ENCODE data around the gene NTM.
"Not testable (repeated sequence)": the region's sequence is repeated elsewhere in the genome, so short reads cannot be mapped to it uniquely, and the experiment has no call there.

NTM gene

DNA sequence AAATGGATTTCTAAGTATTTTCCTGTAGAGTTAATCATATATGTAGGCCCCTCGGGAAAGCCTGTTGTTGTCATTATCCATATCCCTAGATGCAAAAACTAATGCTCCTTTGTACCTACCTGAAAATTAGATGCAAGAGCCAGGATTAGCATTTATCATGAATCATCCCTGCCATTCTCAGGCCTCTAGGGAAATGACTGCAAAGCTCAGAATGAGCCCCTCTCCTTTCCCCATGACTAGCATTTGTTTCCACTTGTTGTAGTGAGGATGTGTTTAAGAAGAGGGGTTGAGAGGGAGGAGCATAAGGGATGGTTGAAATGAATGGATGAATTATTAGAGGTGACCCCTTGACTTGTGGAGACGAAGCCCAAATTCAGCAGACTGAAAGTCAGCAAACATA is 537.9 kb downstream of the NTM start:
- H3K27me3 ChIP-seq (ENCODE audit: control insufficient read depth, insufficient read depth, low read length): peaks cover 25% of the 10 kb centered on the region
- H3K9me3 ChIP-seq (ENCODE audit: control insufficient read depth, insufficient read depth, low read length): no peaks in the 10 kb centered on the region
- H3K4me1 ChIP-seq (ENCODE audit: control insufficient read depth, insufficient read depth, low read length): peaks cover 2% of the 10 kb centered on the region
- no peak overlapping the region for H3K4me3 ChIP-seq (ENCODE audit: low read depth, low read length)
- no peak overlapping the region for H3K9ac ChIP-seq (ENCODE audit: low read depth, low read length)
- H3K36me3 ChIP-seq (ENCODE audit: control insufficient read depth, insufficient read depth, low read length): no peaks in the 10 kb centered on the region

DNA sequence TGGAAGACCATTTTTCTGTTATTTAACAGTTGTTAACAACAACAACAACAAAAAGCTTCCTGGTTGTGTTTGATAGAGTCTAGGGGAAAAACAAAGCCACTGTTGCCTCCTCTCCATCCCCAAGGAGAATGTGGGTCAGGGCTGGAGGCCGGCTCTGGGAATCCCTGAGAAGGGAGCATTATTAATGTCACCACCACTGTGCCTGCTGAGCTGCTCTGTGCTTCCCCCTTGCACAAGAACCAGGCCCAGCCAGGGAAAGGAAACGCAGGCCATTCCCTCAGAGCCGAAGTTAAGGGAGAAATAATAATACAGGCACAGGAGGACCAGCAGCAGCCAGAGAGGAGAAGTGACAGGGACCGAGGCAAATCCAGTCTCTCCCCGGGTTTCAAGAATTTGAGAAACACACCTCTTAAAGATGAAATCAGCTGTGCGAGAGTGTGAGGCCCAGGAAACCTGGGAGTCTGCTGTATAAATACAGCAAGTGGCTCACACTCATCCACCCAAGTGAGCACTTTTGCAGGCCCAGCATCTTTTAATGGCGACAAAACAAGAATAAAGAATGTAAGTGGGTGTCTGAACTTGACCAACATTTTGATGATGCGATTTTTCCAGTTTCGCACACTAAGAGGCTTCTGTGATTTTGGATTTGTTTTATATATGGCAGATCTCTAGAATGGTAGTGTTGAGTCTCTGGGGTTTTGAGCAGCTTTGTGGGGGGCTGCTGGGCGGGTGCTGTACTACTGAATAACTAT is 539.2 kb downstream of the NTM start:
- H3K36me3 ChIP-seq (ENCODE audit: control insufficient read depth, insufficient read depth, low read length): no peaks in the 10 kb centered on the region
- H3K9me3 ChIP-seq (ENCODE audit: control insufficient read depth, insufficient read depth, low read length): no peaks in the 10 kb centered on the region
- H3K4me3 ChIP-seq (ENCODE audit: low read depth, low read length): no peak overlapping the region
- peaks cover 25% of the 10 kb centered on the region for H3K27me3 ChIP-seq (ENCODE audit: control insufficient read depth, insufficient read depth, low read length)
- H3K4me1 ChIP-seq (ENCODE audit: control insufficient read depth, insufficient read depth, low read length): peaks cover 2% of the 10 kb centered on the region
- no peak overlapping the region for H3K9ac ChIP-seq (ENCODE audit: low read depth, low read length)

DNA sequence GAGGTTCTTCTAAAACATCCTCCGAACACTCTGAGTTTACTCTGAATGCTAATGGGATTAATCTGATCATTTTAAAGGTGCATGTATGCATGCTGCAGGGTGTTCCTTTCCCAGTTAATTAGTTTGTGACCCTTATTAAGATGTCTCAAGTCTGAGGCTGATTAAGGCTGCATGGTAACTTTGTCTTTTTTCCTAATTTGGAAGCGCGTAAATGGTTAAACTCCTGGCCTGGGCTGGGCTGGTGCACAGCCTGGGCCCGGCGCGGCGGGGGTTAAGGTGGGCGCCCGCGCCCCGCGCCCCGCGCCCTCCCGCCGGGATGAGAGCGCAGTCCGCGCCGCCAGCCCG is 539.7 kb downstream of the NTM start:
- H3K9ac ChIP-seq (ENCODE audit: low read depth, low read length): no peak overlapping the region

DNA sequence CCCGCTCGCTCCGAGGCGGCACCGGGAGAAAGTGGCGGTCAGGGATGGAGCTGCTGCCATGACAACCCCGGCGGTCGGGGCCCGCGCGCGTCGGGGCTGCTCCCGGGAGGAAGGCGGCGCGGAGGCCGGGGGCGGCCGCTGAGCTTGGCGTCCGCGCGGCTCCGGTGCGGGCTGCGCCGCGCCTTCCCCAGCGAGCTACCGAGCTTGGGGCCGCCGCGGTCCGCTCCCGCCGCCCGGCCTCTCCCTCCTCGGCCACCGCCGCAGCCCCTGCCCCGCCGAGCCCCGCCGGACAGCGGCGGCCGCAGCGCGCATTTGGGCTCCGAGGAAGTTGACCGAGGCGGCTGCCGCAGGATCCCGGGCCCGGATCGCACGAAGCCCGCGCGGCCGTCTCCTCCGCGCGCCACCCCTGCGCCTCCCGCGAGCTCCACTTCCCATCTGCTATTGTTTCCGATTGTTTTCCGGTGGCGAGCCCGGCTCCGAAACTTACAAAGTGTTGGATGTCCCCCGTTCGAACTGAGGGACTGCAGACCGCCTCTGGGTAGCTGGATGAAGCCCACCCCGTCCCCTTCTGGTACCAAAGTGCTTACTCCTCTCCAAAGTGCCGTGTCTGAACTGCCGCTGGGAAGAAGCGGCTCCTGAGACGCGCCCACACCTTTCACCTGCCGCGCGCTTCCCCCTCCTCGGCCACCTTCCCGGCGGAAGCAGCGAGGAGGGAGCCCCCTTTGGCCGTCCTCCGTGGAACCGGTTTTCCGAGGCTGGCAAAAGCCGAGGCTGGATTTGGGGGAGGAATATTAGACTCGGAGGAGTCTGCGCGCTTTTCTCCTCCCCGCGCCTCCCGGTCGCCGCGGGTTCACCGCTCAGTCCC is 540.3 kb downstream of the NTM start:
- Histone ChIP-seq H3K27me3 (ENCODE audit: control insufficient read depth, insufficient read depth, low read length) (peaks cover 25% of the 10 kb centered on the region), H3K9me3 (ENCODE audit: control insufficient read depth, insufficient read depth, low read length) (no peaks in the 10 kb centered on the region), H3K9ac (ENCODE audit: low read depth, low read length) (no peak overlapping the region), H3K4me3 (ENCODE audit: low read depth, low read length) (peak overlapping the region; percentile 81), H3K4me1 (ENCODE audit: control insufficient read depth, insufficient read depth, low read length) (peaks cover 2% of the 10 kb centered on the region), H3K36me3 (ENCODE audit: control insufficient read depth, insufficient read depth, low read length) (no peaks in the 10 kb centered on the region)

More for the DNA sequence above, 539.7 kb downstream of the NTM start:
- peaks cover 25% of the 10 kb centered on the region for H3K27me3 ChIP-seq (ENCODE audit: control insufficient read depth, insufficient read depth, low read length)
- H3K36me3 ChIP-seq (ENCODE audit: control insufficient read depth, insufficient read depth, low read length): no peaks in the 10 kb centered on the region
- H3K4me1 ChIP-seq (ENCODE audit: control insufficient read depth, insufficient read depth, low read length): peaks cover 2% of the 10 kb centered on the region
- H3K9me3 ChIP-seq (ENCODE audit: control insufficient read depth, insufficient read depth, low read length): no peaks in the 10 kb centered on the region
- H3K4me3 ChIP-seq (ENCODE audit: low read depth, low read length): peak overlapping the region; percentile 81

DNA sequence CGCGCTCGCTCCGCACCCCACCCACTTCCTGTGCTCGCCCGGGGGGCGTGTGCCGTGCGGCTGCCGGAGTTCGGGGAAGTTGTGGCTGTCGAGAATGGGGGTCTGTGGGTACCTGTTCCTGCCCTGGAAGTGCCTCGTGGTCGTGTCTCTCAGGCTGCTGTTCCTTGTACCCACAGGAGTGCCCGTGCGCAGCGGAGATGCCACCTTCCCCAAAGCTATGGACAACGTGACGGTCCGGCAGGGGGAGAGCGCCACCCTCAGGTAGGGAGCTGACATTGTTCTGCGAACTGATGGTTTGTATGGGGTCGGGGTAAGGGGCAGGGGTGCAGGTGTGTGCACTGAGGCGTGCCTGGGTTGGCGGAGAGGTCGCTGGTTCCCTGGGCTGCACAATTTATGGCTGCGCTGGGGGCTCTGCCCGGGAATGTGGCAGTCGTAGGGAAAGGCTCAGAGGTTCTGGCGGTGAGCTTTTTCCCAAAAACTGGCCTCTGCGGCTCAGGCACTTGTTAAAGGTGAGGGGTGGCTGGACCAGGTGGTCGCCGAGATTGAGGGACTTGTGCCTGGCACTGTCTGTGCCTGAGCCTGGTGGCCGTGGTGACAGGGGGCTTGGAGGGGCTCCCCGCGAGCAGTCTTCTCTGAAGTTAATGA is 541.1 kb downstream of the NTM start:
- H3K9me3 ChIP-seq (ENCODE audit: control insufficient read depth, insufficient read depth, low read length); H3K4me1 ChIP-seq (ENCODE audit: control insufficient read depth, insufficient read depth, low read length); H3K9ac ChIP-seq (ENCODE audit: low read depth, low read length); H3K36me3 ChIP-seq (ENCODE audit: control insufficient read depth, insufficient read depth, low read length): not testable (repeated sequence)
- Histone ChIP-seq H3K4me3 (ENCODE audit: low read depth, low read length) (peak overlapping the region; percentile 81), H3K27me3 (ENCODE audit: control insufficient read depth, insufficient read depth, low read length) (peaks cover 30% of the 10 kb centered on the region)

DNA sequence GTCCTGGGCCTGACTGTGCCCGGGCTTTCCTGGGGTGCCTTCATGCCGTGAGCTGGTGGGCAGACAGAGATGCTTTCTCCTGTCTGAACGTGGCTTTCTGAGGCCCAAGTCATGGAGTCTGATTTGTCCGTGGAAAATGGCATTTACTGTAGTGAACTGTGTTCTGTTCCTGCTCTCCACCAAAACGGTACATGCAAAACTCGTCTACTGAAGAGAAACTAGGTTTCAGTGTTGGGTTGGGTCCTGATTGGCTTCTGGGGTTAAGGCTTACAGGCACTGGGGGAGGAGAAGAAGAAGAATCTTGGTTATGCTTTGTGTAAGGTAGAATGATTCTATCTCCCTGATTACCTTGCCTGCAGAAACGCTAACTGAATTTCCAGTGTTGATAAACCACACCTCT is 541.7 kb downstream of the NTM start:
- no peak overlapping the region for H3K4me3 ChIP-seq (ENCODE audit: low read depth, low read length)
- H3K9ac ChIP-seq (ENCODE audit: low read depth, low read length): no peak overlapping the region
- H3K9me3 ChIP-seq (ENCODE audit: control insufficient read depth, insufficient read depth, low read length): no peaks in the 10 kb centered on the region
- H3K4me1 ChIP-seq (ENCODE audit: control insufficient read depth, insufficient read depth, low read length): peaks cover 2% of the 10 kb centered on the region
- no peaks in the 10 kb centered on the region for H3K36me3 ChIP-seq (ENCODE audit: control insufficient read depth, insufficient read depth, low read length)
- peaks cover 30% of the 10 kb centered on the region for H3K27me3 ChIP-seq (ENCODE audit: control insufficient read depth, insufficient read depth, low read length)

DNA sequence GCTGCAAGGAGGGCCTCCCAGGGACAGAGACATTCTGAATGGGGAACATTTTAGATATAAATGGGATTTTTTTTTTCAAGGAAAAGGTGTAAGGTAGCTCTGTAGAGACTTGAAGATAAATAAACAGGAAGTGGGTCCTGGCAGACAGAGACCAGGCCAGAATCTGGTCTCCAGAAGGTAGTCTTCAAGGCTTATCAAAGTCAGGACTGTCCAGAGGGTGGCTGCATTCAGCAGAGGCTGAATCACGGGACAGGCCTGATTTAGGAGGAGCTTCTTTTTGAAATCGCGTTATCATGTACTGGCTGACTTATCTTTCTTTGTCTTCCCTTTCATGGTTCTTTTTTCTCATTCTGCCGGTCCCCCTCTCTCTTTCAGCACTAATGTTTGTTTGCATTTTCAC is 542.9 kb downstream of the NTM start:
- Histone ChIP-seq H3K36me3 (ENCODE audit: control insufficient read depth, insufficient read depth, low read length) (no peaks in the 10 kb centered on the region), H3K27me3 (ENCODE audit: control insufficient read depth, insufficient read depth, low read length) (peaks cover 30% of the 10 kb centered on the region), H3K9ac (ENCODE audit: low read depth, low read length) (no peak overlapping the region), H3K4me3 (ENCODE audit: low read depth, low read length) (no peak overlapping the region), H3K4me1 (ENCODE audit: control insufficient read depth, insufficient read depth, low read length) (peaks cover 5% of the 10 kb centered on the region), H3K9me3 (ENCODE audit: control insufficient read depth, insufficient read depth, low read length) (no peaks in the 10 kb centered on the region)

DNA sequence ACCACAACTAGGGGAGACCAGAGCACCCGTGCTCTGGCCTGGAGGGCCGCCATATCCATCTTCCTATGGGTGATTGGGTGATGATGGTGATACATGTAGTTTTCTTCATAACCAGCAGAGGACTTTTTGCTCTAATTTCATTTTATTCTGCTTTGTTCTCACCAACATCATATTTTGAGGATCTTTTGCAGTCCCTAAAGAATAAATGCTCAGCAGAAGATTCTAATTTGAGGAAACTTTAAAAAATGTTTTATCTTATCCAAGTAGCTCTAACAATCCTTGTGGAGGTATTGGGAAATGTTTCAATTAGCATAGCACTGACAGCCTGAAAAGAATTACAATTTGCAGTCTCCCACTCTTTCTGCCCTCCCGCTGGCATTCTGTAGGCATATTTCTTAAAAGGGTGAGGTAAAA is 544.0 kb downstream of the NTM start:
- no peaks in the 10 kb centered on the region for H3K36me3 ChIP-seq (ENCODE audit: control insufficient read depth, insufficient read depth, low read length)
- H3K4me1 ChIP-seq (ENCODE audit: control insufficient read depth, insufficient read depth, low read length): peaks cover 10% of the 10 kb centered on the region
- H3K9me3 ChIP-seq (ENCODE audit: control insufficient read depth, insufficient read depth, low read length): no peaks in the 10 kb centered on the region
- H3K27me3 ChIP-seq (ENCODE audit: control insufficient read depth, insufficient read depth, low read length): peaks cover 28% of the 10 kb centered on the region
- H3K4me3 ChIP-seq (ENCODE audit: low read depth, low read length): no peak overlapping the region
- H3K9ac ChIP-seq (ENCODE audit: low read depth, low read length): no peak overlapping the region

DNA sequence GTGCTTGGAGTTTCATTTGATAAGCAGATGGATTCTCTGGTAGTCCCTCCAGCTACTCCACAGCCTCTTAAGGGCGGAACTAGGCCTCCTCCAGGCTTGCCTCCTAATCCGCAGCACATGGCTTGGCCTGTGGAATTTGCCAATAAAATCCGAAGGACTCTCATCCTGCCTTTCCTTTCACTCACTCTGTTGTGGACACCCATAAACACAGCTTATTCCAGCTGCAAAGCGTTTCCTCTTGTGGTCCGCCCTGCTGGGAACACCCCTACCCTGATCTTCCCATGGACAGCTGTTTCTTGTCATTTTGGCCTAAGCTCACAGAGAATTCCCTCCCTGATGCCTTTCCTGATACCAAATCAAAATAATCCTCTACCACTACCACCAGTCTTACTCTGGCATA is 546.2 kb downstream of the NTM start:
- Histone ChIP-seq H3K9me3 (ENCODE audit: control insufficient read depth, insufficient read depth, low read length) (no peaks in the 10 kb centered on the region), H3K4me1 (ENCODE audit: control insufficient read depth, insufficient read depth, low read length) (peaks cover 7% of the 10 kb centered on the region), H3K4me3 (ENCODE audit: low read depth, low read length) (no peak overlapping the region), H3K36me3 (ENCODE audit: control insufficient read depth, insufficient read depth, low read length) (no peaks in the 10 kb centered on the region), H3K27me3 (ENCODE audit: control insufficient read depth, insufficient read depth, low read length) (peaks cover 19% of the 10 kb centered on the region), H3K9ac (ENCODE audit: low read depth, low read length) (no peak overlapping the region)

DNA sequence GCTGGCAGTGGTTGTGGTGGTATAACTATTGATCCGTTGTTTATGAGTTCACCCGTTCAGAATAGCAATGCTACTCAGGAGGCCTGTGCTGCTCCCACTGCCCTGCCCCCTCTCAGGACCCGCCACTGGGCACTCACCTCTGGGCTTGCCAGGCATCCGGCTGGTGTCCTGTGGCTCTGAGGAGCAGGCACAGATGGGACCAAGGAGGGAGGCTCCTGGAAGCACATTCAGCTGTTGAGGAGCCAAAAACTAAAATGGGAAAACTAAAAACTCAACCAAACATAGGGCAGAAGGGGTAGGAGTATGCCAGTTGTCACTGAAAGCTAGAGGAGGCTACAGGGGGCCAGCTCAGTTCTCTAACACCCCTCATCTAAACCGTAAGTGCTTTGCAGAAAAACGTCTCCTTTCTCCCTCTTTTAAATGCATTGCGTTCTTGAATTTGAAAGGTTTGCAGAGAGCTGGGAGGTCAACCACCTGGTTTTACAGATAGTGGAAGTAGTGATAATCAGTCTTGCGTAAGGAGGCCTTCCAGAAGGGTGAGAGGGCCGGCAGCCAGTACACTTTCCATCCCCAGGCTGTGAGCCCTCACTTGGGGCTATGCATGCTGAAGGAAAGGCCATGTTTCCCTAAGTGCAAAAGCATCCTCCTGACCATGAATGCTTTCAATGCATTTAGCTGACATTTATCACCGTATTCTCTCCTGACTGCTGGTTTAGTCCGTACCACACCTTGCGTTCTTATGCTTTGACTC is 547.4 kb downstream of the NTM start:
- Histone ChIP-seq H3K4me3 (ENCODE audit: low read depth, low read length) (no peak overlapping the region), H3K9ac (ENCODE audit: low read depth, low read length) (no peak overlapping the region), H3K9me3 (ENCODE audit: control insufficient read depth, insufficient read depth, low read length) (no peaks in the 10 kb centered on the region), H3K27me3 (ENCODE audit: control insufficient read depth, insufficient read depth, low read length) (peaks cover 8% of the 10 kb centered on the region), H3K36me3 (ENCODE audit: control insufficient read depth, insufficient read depth, low read length) (no peaks in the 10 kb centered on the region), H3K4me1 (ENCODE audit: control insufficient read depth, insufficient read depth, low read length) (peaks cover 7% of the 10 kb centered on the region)

DNA sequence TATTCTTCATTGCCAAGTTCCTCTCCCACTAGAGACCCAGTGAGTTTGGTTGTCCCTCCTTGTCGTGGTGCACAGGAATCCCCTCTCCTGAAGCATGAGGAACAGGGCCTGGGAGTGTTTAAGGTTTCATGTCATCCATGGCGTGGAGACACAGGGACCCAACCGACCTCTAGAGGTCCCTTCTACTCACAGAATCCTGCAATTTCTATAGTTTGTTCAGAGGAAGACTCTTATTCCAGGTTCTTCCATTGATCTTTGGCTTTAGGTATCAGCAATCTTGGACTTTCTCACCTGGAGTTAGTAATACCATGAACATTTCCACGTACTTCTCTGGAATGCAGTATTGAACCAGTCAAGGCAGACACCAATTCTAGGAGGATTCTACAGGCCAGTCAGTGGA is 548.2 kb downstream of the NTM start:
- no peak overlapping the region for H3K9ac ChIP-seq (ENCODE audit: low read depth, low read length)
- no peaks in the 10 kb centered on the region for H3K36me3 ChIP-seq (ENCODE audit: control insufficient read depth, insufficient read depth, low read length)
- no peaks in the 10 kb centered on the region for H3K9me3 ChIP-seq (ENCODE audit: control insufficient read depth, insufficient read depth, low read length)
- H3K4me3 ChIP-seq (ENCODE audit: low read depth, low read length): no peak overlapping the region
- H3K4me1 ChIP-seq (ENCODE audit: control insufficient read depth, insufficient read depth, low read length): peaks cover 7% of the 10 kb centered on the region
- peaks cover 8% of the 10 kb centered on the region for H3K27me3 ChIP-seq (ENCODE audit: control insufficient read depth, insufficient read depth, low read length)
